Ovary (tissue), 9 donors: ENCODE data around the gene AKAP12. TPM values are rescaled to one million over a fixed set of nuclear protein-coding genes. Genes with fewer than 3 reads are reported as not detected.

Source experiments
- DNase-seq, 5 donors: peaks; one replicate each; pipeline ENCODE4 v3.0.0-alpha.2; 2019 to 2020
- H3K27ac ChIP-seq, 2 donors: fragments of 200-600 bp; one replicate each; pipeline versions ENCODE4 v1.5.1 to v1.8.0; 2019 to 2022
- H3K27me3 ChIP-seq: fragments of 200-600 bp; one replicate; pipeline ENCODE4 v1.8.0; 2022
- H3K36me3 ChIP-seq: fragments of 200-600 bp; sonication (generic); one replicate; pipeline ENCODE4 v1.5.1; 2019
- H3K4me1 ChIP-seq: one replicate; pipeline ENCODE4 v1.8.1; 2013; ENCODE audit warnings: mild to moderate bottlenecking, moderate library complexity; ENCODE audit not compliant: insufficient read depth
- H3K4me3 ChIP-seq: fragments of 200-600 bp; sonication (generic); one replicate; pipeline ENCODE4 v1.5.1; 2017
- H3K9me3 ChIP-seq, 2 donors: fragments of 200-600 bp in 1 of 2; sonication (generic) in 1 of 2; one replicate each; pipeline versions ENCODE4 v1.5.1 to v1.8.1; 2013 to 2019; ENCODE audit warnings: mild to moderate bottlenecking in 1 of 2, moderate library complexity in 1 of 2
- EP300 ChIP-seq: sonication (generic); formaldehyde crosslinking; IDR thresholded peaks from one replicate; pipeline ENCODE4 v1.6.1; 2017; ENCODE audit warnings: antibody characterized with exemption
- POLR2A ChIP-seq: fragments of 450-650 bp; IDR thresholded peaks from one replicate; pipeline ENCODE4 v1.6.1; 2017; ENCODE audit warnings: antibody characterized with exemption, mild to moderate bottlenecking, moderate library complexity
- WGBS, 3 donors: extraction: QIAGEN DNeasy Blood & Tissue Kit in 1 of 3; methylation state at CpG; one replicate each; pipeline versions ENCODE4 v1.1.5 to v1.1.7; 2013 to 2017; 5-methylcytosine and 5-hydroxymethylcytosine counted together
- intact Hi-C, 4 donors: fragments of 100-400 bp; cut with DNase I; formaldehyde crosslinking; loops; one replicate each; pipeline versions ENCODE4 v1.11.0 to v1.15.1; 2022 to 2023
- polyA plus RNA-seq, 2 donors: library from polyadenylated mRNA; stranded (reverse); fragments of 200-250 nt in 1 of 2; fragments of 350-450 nt in 1 of 2; fragmentation: Illumina TruSeq in 1 of 2; extraction: RNeasy Lipid Tissue Mini Kit (QIAGEN cat#74804) in 1 of 2; gene quantifications; one replicate each; pipeline ENCODE4 v1.2.3, GENCODE V29; 2013 to 2014
- total RNA-seq, 7 donors: library from RNA; depleted of rRNA in 2 of 7; stranded (reverse); fragments of >200 nt in 2 of 7; fragmentation: NEBNext Ultra II Directional in 3 of 7; extraction: Animal tissue kit (Norgen Biotek cat#: 25700) in 3 of 7; gene quantifications; one replicate each; pipeline versions ENCODE4 v1.1.0 to v1.2.4, GENCODE V29; 2016 to 2023
- TF ChIP-seq, protein P1 (sequence below), 3 donors: fragments of 450-650 bp in 2 of 3; fragments of 200-600 bp in 1 of 3; IDR thresholded peaks; one replicate each; pipeline versions ENCODE4 v1.5.1 to v1.8.0; 2016 to 2022; ENCODE audit warnings: antibody characterized with exemption in 3 of 3, mild to moderate bottlenecking in 1 of 3
- donor health status: DM: no; HTN: no; CAD: no; lungs with moderate emphysema.
- donor health status: DM: no; HTN: no; CAD: no.
- donor health status: Bipolar disorder and iron deficiency.
- donor health status: DM: yes; HTN: yes; CAD: no.
- donor health status: DM: no; HTN: no; CAD: no.
- donor health status: DM: yes; HTN: yes; CAD: no.

AKAP12 gene
- total and polyA plus RNA-seq, 9 donors = 67.2 to 246 (median 125) TPM

GRCh38 chr6:151391471-151392413 lies 152.0 kb downstream of the AKAP12 start, which contains the start of gene ZBTB2:
Gene ZBTB2, minus strand, starts transcription at chr6:151391559. Its CDS starts 17,922 bp downstream, at chr6:151373637.
- WGBS, 3 donors = 1% methylated on average over 35 to 57 of the region's 57 CpGs
- intact Hi-C loops = no loop called here
- DNase-seq = peak; percentile 76 to 81 (median 80)
- H3K27ac ChIP-seq = peak within 1 kb of the TSS; percentile 99 to 100
- H3K4me1 ChIP-seq = peaks cover 3% of the 10 kb centered on the region
- H3K27me3 ChIP-seq = no peaks in the 10 kb centered on the region
- peak within 1 kb of the TSS; percentile 99 for H3K4me3 ChIP-seq
- TF ChIP-seq EP300 (no peak), POLR2A (peak; percentile 43)
- TF ChIP-seq, protein P1, sequence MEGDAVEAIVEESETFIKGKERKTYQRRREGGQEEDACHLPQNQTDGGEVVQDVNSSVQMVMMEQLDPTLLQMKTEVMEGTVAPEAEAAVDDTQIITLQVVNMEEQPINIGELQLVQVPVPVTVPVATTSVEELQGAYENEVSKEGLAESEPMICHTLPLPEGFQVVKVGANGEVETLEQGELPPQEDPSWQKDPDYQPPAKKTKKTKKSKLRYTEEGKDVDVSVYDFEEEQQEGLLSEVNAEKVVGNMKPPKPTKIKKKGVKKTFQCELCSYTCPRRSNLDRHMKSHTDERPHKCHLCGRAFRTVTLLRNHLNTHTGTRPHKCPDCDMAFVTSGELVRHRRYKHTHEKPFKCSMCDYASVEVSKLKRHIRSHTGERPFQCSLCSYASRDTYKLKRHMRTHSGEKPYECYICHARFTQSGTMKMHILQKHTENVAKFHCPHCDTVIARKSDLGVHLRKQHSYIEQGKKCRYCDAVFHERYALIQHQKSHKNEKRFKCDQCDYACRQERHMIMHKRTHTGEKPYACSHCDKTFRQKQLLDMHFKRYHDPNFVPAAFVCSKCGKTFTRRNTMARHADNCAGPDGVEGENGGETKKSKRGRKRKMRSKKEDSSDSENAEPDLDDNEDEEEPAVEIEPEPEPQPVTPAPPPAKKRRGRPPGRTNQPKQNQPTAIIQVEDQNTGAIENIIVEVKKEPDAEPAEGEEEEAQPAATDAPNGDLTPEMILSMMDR (IDR thresholded peaks at IDR 0.05) = no peak
- no peaks in the 10 kb centered on the region for H3K9me3 ChIP-seq
- no peaks in the 10 kb centered on the region for H3K36me3 ChIP-seq

DNA sequence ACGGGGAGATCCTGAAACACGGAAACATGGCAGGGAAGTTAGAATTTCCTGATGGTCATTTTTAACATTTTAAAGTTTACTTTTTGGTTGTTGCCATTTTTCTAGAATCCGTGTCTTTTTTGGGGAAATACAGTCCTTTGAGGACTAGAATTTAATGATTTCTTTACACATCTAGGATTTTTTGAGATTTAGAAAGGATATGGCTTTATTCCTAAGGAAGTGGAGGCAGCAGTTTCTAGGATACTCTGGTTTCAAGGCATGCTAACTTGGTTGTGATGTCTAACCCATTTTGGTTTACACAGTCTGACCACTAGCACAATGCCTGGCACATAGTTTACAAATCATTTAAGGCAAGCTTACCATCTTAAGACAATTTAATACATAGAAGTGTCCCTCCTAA lies 152.7 kb downstream of the AKAP12 start:
- no peak for DNase-seq
- peaks cover 3% of the 10 kb centered on the region for H3K4me1 ChIP-seq
- H3K27me3 ChIP-seq = no peaks in the 10 kb centered on the region
- 2 to 3% (median 3%) methylated on average over 3 of the region's 3 CpGs for WGBS, 3 donors
- intact Hi-C loops = no loop called here
- H3K9me3 ChIP-seq = no peaks in the 10 kb centered on the region
- H3K4me3 ChIP-seq = peak overlapping the region; percentile 99
- H3K27ac ChIP-seq = peak overlapping the region in 1 of 2 donors; percentile 99
- no peaks in the 10 kb centered on the region for H3K36me3 ChIP-seq
- no peak for TF ChIP-seq EP300
- no peak for TF ChIP-seq POLR2A
- TF ChIP-seq, protein P1 (IDR thresholded peaks at IDR 0.05) = no peak

- no peaks in the 10 kb centered on the region for H3K27me3 ChIP-seq
- TF ChIP-seq EP300 = no peak
- TF ChIP-seq, protein P1 (IDR thresholded peaks at IDR 0.05) = no peak
- TF ChIP-seq POLR2A = no peak
- H3K9me3 ChIP-seq = no peaks in the 10 kb centered on the region
- H3K4me1 ChIP-seq = peaks cover 6% of the 10 kb centered on the region
- intact Hi-C loops = no loop called here
- H3K36me3 ChIP-seq = no peaks in the 10 kb centered on the region
- H3K4me3 ChIP-seq = no peak overlapping the region
- H3K27ac ChIP-seq = no peak overlapping the region
- WGBS, 3 donors = 42 to 48% (median 47%) methylated on average over 4 of the region's 4 CpGs
- DNase-seq = no peak
Observed at GRCh38 chr6:151393410-151393809, 153.6 kb downstream of the AKAP12 start.

DNA sequence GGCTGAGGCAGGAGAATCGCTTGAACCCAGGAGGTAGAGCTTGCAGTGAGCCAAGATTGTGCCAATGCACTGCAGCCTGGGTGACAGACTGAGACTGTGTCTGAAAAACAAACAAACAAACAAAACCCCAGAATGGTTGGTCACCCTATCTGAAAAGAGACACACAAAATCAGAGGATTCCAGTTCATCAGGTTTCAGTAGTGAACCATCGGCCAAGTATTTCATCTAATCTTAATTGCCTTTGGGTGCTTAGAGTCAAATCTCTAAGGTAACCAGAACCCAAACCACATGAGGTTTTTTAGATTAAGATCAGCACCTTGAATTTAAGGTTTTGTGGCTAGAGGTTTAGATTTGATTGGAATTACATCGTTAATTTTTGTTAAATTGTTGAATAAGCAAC lies 159.9 kb downstream of the AKAP12 start:
- WGBS, 3 donors = 84 to 91% (median 90%) methylated on average over 3 of the region's 3 CpGs
- Histone ChIP-seq H3K4me1 (peaks cover 6% of the 10 kb centered on the region), H3K9me3 (no peaks in the 10 kb centered on the region), H3K36me3 (no peaks in the 10 kb centered on the region), H3K27ac (no peak overlapping the region), H3K4me3 (no peak overlapping the region), H3K27me3 (no peaks in the 10 kb centered on the region)
- no peak for DNase-seq
- intact Hi-C loops = no loop called here
- TF ChIP-seq EP300 (no peak), POLR2A (no peak)
- TF ChIP-seq, protein P1 (IDR thresholded peaks at IDR 0.05) = no peak
